GM23248 (cell line): ENCODE data around the gene XPO6.

Experiments used
- EZH2 ChIP-seq: fragments of 200-600 bp; sonication (generic); IDR thresholded peaks from 2 replicates; pipeline ENCODE4 v1.6.1; 2018; ENCODE audit warnings: antibody characterized with exemption, mild to moderate bottlenecking; ENCODE audit not compliant: insufficient read depth, poor library complexity, severe bottlenecking
- EZH2phosphoT487 ChIP-seq: fragments of 200-600 bp; sonication (generic); IDR thresholded peaks from 2 replicates; pipeline ENCODE4 v1.6.1; 2018; ENCODE audit warnings: antibody characterized with exemption, moderate library complexity, mild to moderate bottlenecking, low read depth; ENCODE audit not compliant: insufficient read depth

GRCh38 chr16:28187595-28188004 is 24.2 kb downstream of the XPO6 start:
- no peak for TF ChIP-seq EZH2
- TF ChIP-seq EZH2phosphoT487: no peak
